ENCODE measurements around the gene TIMM13. TPM values are rescaled to one million over a fixed set of nuclear protein-coding genes. Genes with fewer than 3 reads are reported as not detected.
"Not testable (repeated sequence)": the region's sequence is repeated elsewhere in the genome, so short reads cannot be mapped to it uniquely, and the experiment has no call there.

TIMM13 gene
- total RNA-seq, 2 experiments from 2014 or later, result 66.4 to 91.9 TPM

DNA sequence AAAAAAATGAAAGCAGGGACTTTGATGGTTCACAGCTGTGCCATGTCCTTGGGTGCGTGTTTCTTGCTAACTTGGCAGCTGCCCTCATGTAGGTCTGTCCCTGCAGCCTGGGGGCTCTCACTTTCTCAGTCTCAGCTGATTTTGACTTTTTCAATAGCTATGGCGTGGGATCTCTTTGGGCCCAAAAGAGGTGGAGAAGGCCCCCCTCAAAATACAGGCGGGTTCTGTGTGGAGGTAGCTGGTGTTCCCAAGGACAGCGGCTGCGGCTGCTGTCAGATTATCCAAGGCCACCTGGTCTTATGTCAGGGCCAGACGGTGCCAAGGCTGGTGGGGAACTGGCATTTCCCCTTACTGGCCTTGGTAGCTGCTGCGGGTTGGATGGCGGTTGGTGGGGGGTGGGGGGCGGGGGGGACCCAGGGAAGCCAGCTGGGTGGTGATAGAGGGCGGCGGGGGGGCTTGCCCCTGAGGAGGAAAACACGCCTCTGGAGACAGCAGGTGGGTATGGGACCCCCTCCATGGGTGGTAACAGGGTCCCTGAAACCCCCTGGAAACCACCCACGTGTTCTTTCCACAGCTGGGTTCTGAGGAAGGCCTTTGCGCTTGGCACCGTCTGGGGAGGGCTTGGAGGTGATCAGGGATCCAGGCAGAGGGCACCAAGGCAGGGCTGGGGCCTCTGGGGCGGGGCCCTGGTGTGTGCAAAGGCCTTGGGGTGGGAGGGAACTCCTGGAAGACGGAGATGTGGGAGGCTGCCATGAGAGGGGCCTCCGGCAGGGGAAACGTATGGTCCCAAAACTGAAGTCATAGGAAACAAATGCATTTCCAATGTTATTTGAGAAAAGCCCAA, 4.1 kb downstream of the TIMM13 start:
- DNase-seq (no peak), ATAC-seq (no peak)
- H3K27ac Mint-ChIP-seq, result no peak overlapping the region
- H3K27me3 Mint-ChIP-seq, result no peaks in the 10 kb centered on the region
- no peaks in the 10 kb centered on the region for H3K9me3 Mint-ChIP-seq (ENCODE audit: low read depth)
- CTCF ChIA-PET, result no interaction called here
- H3K4me1 Mint-ChIP-seq, result peaks cover 12% of the 10 kb centered on the region
- peaks cover 2% of the 10 kb centered on the region for H3K36me3 Mint-ChIP-seq
- H3K4me3 Mint-ChIP-seq, result no peak overlapping the region

DNA sequence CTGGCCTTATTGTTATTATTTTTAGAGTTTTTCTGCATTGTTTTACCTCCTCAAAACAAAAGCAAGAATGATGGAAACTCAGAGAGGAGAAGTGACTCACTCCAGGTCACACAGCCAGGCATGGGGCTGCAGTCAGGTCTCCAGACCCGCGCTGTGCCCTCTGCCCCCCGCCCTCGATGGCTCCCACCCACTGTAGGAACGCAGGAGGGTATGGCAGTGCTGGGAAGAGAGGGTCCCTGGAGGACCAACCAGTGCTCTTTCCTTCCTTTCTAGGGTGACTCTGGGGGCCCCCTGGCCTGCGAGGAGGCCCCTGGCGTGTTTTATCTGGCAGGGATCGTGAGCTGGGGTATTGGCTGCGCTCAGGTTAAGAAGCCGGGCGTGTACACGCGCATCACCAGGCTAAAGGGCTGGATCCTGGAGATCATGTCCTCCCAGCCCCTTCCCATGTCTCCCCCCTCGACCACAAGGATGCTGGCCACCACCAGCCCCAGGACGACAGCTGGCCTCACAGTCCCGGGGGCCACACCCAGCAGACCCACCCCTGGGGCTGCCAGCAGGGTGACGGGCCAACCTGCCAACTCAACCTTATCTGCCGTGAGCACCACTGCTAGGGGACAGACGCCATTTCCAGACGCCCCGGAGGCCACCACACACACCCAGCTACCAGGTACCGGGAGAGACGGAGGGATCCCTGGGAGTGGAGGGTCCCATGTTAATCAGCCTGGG, 5.6 kb downstream of the TIMM13 start:
- CTCF ChIA-PET, result no interaction called here
- Mint-ChIP-seq H3K4me1 (peaks cover 6% of the 10 kb centered on the region), H3K4me3 (no peak overlapping the region), H3K36me3 (peaks cover 2% of the 10 kb centered on the region), H3K27me3 (no peaks in the 10 kb centered on the region), H3K27ac (no peak overlapping the region), H3K9me3 (ENCODE audit: low read depth) (no peaks in the 10 kb centered on the region)
- ATAC-seq (no peak), DNase-seq (no peak)

DNA sequence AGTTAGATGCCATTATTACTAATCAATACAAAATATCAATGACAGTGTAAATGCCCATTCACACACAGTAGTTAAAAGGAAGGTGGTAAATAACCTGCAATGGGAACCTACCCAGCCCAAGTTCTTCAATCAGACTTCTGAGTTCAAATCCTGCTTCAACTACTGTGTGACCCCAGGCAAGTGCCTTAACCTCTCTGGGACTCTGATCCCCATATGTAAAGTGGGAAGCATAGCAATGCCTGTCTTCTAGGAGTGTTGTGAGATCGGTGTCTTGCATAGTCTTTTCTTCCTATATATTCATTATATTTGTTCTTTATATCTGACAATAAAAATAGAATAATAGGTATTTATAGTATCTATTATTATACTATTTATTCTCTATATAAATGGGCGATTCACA, 6.9 kb downstream of the TIMM13 start:
- Mint-ChIP-seq H3K4me3 (no peak overlapping the region), H3K36me3 (no peaks in the 10 kb centered on the region), H3K9me3 (ENCODE audit: low read depth) (no peaks in the 10 kb centered on the region), H3K4me1 (no peaks in the 10 kb centered on the region), H3K27me3 (no peaks in the 10 kb centered on the region), H3K27ac (no peak overlapping the region)
- no peak for DNase-seq
- ATAC-seq, result no peak
- CTCF ChIA-PET, result interaction anchor here (1.0 kb wide), 1 partner anchor 191 kb away, joined by 4 read pairs; no protein-coding TSS in a partner anchor

DNA sequence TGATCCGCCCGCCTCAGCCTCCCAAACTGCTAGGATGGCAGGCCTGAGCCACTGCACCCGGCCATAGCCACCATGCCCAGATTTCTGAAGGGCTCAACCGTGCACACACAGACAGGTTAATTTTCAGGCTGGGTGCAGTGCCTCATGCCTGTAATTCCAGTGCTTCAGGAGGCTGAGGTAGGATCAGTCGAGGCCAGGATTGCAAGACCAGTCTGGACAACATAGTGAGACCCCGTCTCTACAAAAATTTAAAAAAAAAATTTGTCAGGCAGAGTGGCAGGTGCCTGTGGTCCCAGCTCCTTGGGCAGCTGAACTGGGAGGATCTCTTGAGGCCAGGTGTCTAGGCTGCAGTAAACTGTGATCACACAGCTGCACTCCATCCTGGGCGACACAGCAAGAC, 7.6 kb downstream of the TIMM13 start:
- H3K36me3 Mint-ChIP-seq, result no peaks in the 10 kb centered on the region
- no peaks in the 10 kb centered on the region for H3K27me3 Mint-ChIP-seq
- no peak overlapping the region for H3K4me3 Mint-ChIP-seq
- no peaks in the 10 kb centered on the region for H3K9me3 Mint-ChIP-seq (ENCODE audit: low read depth)
- H3K4me1 Mint-ChIP-seq, result no peaks in the 10 kb centered on the region
- CTCF ChIA-PET, result no interaction called here
- no peak for ATAC-seq
- DNase-seq, result no peak
- H3K27ac Mint-ChIP-seq, result no peak overlapping the region

DNA sequence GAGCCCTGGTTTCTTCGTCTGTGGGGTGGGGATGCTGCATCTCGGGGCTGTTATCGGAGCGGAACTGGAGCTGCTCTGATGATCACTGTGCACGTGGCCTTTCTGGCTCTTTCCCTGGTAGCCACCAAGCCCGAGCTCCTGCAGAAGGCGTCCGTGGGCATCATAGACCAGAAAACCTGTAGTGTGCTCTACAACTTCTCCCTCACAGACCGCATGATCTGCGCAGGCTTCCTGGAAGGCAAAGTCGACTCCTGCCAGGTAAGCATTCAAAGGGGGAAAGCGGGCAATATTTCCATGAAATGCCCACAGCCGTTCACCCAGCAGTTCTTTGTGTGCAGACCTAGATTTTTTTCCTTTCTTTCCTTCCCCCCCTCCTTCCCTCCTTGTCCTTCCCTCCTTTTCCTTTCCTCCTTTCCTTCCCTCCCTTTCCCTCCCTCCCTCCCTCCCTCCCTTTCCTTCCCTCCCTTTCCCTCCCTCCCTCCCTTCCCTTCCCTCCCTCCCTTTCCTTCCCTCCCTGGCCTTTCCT, 9.4 kb downstream of the TIMM13 start:
- DNase-seq (no peak), ATAC-seq (no peak)
- H3K4me3 Mint-ChIP-seq, result no peak overlapping the region
- H3K4me1 Mint-ChIP-seq, result no peaks in the 10 kb centered on the region
- no peaks in the 10 kb centered on the region for H3K9me3 Mint-ChIP-seq (ENCODE audit: low read depth)
- CTCF ChIA-PET, result no interaction called here
- H3K27me3 Mint-ChIP-seq, result no peaks in the 10 kb centered on the region
- no peaks in the 10 kb centered on the region for H3K36me3 Mint-ChIP-seq
- H3K27ac Mint-ChIP-seq, result no peak overlapping the region

DNA sequence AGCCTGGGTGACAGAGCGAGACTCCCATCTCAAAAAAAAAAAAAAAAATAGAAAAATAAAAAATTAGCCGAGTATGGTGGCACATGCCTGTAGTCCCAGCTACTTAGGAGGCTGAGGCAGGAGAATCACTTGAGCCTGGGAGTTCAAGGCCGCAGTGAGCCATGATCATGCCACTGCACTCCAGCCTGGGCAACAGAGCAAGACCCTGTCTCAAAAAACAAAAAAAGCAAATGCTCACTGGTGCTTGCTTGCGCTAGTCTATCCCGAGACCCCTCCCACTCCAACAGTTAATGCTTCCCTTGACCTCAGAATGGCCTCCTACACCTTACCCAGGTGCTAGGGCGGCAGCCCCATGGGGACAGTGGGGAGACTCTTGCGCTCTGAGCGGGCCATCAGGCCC, 9.9 kb downstream of the TIMM13 start:
- not testable (repeated sequence) for DNase-seq; H3K27me3 Mint-ChIP-seq; H3K9me3 Mint-ChIP-seq (ENCODE audit: low read depth); ATAC-seq; H3K36me3 Mint-ChIP-seq; H3K4me3 Mint-ChIP-seq; H3K4me1 Mint-ChIP-seq; H3K27ac Mint-ChIP-seq
- CTCF ChIA-PET, result interaction anchor here (0.7 kb wide), 1 partner anchor 196 kb away, joined by 3 read pairs; no protein-coding TSS in a partner anchor

DNA sequence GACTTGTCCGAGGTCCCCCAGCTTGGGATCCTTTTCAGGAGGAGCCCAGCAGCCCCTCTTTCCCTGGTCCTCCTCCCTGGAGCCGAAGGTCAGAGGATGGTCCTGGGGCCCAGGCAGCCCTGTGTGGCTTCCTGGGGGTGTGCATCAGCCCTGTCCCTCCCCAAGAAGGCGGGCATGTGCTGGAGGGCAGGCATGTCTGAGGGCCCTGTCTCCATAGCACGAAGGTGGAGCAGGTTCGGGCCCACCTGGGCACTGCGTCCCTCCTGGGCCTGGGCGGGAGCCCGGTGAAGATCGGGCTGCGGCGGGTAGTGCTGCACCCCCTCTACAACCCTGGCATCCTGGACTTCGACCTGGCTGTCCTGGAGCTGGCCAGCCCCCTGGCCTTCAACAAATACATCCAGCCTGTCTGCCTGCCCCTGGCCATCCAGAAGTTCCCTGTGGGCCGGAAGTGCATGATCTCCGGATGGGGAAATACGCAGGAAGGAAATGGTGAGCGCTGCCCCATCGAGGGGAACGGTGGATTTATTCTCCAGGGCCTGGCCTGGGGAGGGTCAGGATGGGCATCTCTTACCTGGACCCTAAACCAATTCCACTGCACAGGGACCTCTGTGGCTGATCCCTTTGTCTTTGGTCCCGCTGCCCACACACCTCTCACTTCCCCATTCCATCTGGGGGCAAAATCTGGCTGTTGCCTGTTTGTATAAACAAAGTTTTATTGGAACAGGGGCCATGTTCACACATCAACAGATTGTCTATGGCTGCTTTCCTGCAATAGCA, 10.9 kb downstream of the TIMM13 start:
- no peaks in the 10 kb centered on the region for H3K36me3 Mint-ChIP-seq
- H3K9me3 Mint-ChIP-seq (ENCODE audit: low read depth), result no peaks in the 10 kb centered on the region
- no peak overlapping the region for H3K4me3 Mint-ChIP-seq
- peaks cover 2% of the 10 kb centered on the region for H3K4me1 Mint-ChIP-seq
- CTCF ChIA-PET, result interaction anchor here (0.7 kb wide), 1 partner anchor 195 kb away, joined by 3 read pairs; no protein-coding TSS in a partner anchor
- H3K27me3 Mint-ChIP-seq, result no peaks in the 10 kb centered on the region
- ATAC-seq (no peak), DNase-seq (no peak)
- no peak overlapping the region for H3K27ac Mint-ChIP-seq

DNA sequence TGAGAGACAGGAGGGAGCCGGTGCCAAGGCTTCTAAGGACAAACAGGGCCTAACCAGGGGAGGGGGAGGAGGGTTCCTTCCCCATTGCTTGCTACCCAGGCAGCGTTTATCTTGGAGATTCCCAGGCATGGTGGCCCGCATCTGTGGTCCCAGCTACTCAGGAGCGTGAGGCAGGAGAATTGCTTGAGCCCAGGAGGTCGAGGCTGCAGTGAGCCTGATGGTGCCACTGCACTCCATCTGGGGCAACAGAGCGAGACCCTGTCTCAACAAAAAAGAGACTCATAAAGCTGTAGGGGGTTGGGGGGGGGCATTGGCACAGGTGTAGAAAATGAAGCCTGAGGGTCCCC, 11.4 kb downstream of the TIMM13 start:
- Mint-ChIP-seq H3K27ac (no peak overlapping the region), H3K27me3 (no peaks in the 10 kb centered on the region), H3K4me3 (no peak overlapping the region), H3K4me1 (peaks cover 2% of the 10 kb centered on the region), H3K9me3 (ENCODE audit: low read depth) (no peaks in the 10 kb centered on the region), H3K36me3 (no peaks in the 10 kb centered on the region)
- CTCF ChIA-PET, result no interaction called here
- DNase-seq, result no peak
- ATAC-seq, result no peak

DNA sequence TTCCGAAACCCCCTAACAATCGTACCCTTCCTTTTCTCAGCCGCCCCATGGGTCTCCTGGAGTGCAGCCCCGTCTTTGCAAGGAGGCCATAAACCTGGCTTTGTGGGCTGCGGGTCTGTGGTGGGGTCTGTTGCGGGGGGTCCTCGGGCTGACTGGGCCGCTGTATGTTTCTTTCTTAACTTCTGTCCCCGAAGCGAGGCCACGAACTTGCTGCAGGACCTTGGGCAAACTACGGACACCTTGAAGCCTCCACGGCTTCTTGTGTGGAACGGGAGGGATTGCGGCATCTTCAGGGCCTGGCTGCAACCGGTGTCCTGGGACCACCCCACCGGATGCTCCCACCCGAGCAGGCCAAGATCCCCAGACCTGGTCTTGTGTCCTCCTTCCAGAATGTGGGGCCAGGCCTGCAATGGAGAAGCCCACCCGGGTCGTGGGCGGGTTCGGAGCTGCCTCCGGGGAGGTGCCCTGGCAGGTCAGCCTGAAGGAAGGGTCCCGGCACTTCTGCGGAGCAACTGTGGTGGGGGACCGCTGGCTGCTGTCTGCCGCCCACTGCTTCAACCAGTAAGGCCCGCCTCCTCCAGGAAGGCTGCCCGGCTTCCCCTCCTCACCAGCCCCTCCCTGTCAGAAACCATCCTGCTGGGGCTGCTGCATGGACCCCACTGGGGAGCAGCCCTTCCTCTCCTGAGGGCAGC, 12.0 kb downstream of the TIMM13 start:
- Mint-ChIP-seq H3K4me3 (no peak overlapping the region), H3K27ac (no peak overlapping the region), H3K27me3 (no peaks in the 10 kb centered on the region), H3K36me3 (no peaks in the 10 kb centered on the region), H3K9me3 (ENCODE audit: low read depth) (no peaks in the 10 kb centered on the region), H3K4me1 (peaks cover 2% of the 10 kb centered on the region)
- CTCF ChIA-PET, result no interaction called here
- no peak for DNase-seq
- ATAC-seq, result no peak

DNA sequence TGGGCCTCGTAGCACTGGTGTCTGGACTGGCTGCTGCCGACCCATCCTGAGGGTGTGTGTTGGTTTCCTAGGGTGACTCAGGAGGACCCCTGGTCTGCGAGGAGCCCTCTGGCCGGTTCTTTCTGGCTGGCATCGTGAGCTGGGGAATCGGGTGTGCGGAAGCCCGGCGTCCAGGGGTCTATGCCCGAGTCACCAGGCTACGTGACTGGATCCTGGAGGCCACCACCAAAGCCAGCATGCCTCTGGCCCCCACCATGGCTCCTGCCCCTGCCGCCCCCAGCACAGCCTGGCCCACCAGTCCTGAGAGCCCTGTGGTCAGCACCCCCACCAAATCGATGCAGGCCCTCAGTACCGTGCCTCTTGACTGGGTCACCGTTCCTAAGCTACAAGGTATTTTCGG, 13.8 kb downstream of the TIMM13 start:
- ATAC-seq (no peak), DNase-seq (no peak)
- H3K4me3 Mint-ChIP-seq, result no peak overlapping the region
- H3K27me3 Mint-ChIP-seq, result no peaks in the 10 kb centered on the region
- CTCF ChIA-PET, result no interaction called here
- H3K4me1 Mint-ChIP-seq, result peaks cover 2% of the 10 kb centered on the region
- H3K36me3 Mint-ChIP-seq, result no peaks in the 10 kb centered on the region
- no peak overlapping the region for H3K27ac Mint-ChIP-seq
- H3K9me3 Mint-ChIP-seq (ENCODE audit: low read depth), result no peaks in the 10 kb centered on the region

DNA sequence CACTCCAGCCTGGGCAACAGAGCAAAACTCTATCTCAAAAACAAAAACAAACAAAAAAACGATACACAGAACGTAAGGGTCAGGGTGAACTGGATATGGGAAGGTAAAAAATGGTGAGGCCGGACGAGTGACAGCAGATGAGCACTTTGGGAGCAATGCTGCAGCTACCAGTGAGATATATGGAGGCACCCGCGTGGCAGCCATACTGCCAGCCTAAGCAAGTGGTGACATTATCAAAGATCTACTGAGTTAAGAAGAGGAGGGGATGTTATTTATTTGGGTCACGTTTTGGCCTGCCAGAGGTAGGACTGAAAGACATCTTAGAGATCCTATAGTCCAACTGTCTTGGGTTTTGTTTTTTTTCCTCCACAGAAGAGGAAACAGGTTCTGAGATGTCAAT, 14.2 kb downstream of the TIMM13 start:
- Mint-ChIP-seq H3K4me3 (no peak overlapping the region), H3K27ac (no peak overlapping the region), H3K36me3 (no peaks in the 10 kb centered on the region), H3K9me3 (ENCODE audit: low read depth) (no peaks in the 10 kb centered on the region), H3K27me3 (no peaks in the 10 kb centered on the region), H3K4me1 (peaks cover 2% of the 10 kb centered on the region)
- DNase-seq (no peak), ATAC-seq (no peak)
- CTCF ChIA-PET, result no interaction called here

DNA sequence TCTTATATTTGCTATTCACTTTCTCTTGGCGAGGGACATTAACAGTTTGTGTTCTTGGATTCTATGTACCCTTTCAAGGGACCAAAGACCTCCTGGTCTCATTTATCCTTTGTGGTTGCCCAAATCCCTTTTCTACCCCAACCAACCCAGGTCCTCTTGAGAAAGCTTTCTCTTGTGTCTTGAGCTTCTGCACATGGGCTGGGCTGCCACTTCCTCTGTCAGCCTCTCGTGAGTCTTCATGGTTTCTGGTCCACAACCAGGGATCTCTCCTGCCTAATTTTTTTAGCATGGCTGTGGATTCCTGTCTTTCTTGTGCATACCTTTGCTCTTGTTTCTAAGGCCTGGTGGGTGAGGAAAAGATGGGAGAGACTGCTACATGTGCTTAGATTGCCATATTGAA, 14.9 kb downstream of the TIMM13 start:
- Mint-ChIP-seq H3K36me3 (no peaks in the 10 kb centered on the region), H3K27ac (no peak overlapping the region), H3K4me1 (peaks cover 2% of the 10 kb centered on the region), H3K4me3 (no peak overlapping the region), H3K9me3 (ENCODE audit: low read depth) (no peaks in the 10 kb centered on the region), H3K27me3 (no peaks in the 10 kb centered on the region)
- ATAC-seq, result no peak
- CTCF ChIA-PET, result interaction anchor here (0.8 kb wide), 1 partner anchor 12 kb away, joined by 3 read pairs; no protein-coding TSS in a partner anchor
- no peak for DNase-seq

DNA sequence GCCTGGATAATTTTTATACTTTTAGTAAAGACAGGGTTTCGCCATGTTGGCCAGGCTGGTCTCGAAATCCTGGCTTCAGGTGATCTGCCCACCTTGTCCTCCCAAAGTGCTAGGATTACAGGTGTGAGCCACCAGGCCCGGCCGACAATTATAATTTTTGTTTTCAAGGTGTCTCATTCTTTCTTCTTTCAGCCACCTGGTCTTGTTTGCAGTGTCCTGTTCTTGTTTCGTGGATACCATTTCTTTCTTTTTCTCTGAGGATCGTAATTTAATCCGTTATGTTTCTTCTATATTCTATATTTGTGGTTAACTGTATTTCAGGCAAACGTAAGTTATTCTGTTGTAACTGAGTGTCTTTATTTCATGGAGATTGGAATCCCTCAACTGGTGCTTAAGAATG, 15.7 kb downstream of the TIMM13 start:
- CTCF ChIA-PET, result interaction anchor here (0.8 to 1.0 kb wide), 2 partner anchors 10 to 13 kb away, joined by 3 to 4 read pairs; no protein-coding TSS in a partner anchor

More for the DNA sequence above, 15.7 kb downstream of the TIMM13 start:
- H3K4me3 Mint-ChIP-seq, result no peak overlapping the region
- no peak for ATAC-seq
- no peak overlapping the region for H3K27ac Mint-ChIP-seq
- H3K27me3 Mint-ChIP-seq, result no peaks in the 10 kb centered on the region
- no peak for DNase-seq
- no peaks in the 10 kb centered on the region for H3K9me3 Mint-ChIP-seq (ENCODE audit: low read depth)
- peaks cover 2% of the 10 kb centered on the region for H3K4me1 Mint-ChIP-seq
- no peaks in the 10 kb centered on the region for H3K36me3 Mint-ChIP-seq
